Measurements from ENCODE around the gene RPL38. TPM values are rescaled to one million over a fixed set of nuclear protein-coding genes. Genes with fewer than 3 reads are reported as not detected.

Gene RPL38
- total RNA-seq, 1 donor from 2014 or later, result 436 TPM

DNA sequence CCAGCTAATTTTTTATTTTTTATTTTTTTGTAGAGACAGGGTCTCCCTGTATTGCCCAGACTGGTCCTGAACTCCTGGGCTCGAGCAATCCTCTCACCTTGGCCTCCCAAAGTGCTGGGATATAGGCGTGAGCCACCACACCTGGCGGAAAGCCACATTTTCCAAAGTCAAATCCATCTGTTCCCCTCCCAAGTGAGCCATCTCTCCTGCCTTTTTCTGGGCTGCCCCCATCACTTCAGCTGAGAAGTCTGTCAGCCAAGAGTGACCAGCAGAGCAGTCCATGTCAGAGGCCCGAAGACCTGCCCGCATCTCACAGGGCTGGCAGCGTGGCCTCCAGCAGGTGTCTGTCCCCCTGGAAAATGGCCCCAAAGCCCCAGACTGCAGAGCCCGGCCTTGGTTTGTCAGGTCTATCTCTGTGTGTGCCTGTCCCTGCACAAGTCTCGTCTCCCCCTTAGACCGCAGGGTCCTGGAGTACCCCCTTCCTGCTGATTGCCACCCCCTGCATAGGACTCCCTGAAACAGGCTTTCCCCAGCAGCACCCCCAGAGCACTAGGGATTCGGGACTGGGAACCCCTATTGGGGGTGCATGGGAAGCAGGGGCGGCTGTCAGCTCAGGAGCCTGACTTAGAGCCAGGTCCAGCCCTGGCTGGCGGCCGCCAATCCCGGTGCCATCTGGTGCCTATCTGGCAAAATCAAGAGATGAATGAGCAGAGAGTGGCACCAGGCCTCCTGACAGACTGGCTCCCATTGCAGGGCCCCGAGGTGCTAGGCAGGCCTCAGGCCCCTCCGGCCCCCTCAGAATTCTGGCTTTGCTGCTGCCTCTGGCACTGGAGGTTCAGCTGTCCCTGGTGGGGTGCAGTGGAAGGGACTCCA lies 17.7 kb downstream of the RPL38 start:
- TF ChIP-seq, protein P1, sequence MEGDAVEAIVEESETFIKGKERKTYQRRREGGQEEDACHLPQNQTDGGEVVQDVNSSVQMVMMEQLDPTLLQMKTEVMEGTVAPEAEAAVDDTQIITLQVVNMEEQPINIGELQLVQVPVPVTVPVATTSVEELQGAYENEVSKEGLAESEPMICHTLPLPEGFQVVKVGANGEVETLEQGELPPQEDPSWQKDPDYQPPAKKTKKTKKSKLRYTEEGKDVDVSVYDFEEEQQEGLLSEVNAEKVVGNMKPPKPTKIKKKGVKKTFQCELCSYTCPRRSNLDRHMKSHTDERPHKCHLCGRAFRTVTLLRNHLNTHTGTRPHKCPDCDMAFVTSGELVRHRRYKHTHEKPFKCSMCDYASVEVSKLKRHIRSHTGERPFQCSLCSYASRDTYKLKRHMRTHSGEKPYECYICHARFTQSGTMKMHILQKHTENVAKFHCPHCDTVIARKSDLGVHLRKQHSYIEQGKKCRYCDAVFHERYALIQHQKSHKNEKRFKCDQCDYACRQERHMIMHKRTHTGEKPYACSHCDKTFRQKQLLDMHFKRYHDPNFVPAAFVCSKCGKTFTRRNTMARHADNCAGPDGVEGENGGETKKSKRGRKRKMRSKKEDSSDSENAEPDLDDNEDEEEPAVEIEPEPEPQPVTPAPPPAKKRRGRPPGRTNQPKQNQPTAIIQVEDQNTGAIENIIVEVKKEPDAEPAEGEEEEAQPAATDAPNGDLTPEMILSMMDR (IDR thresholded peaks at IDR 0.05; ENCODE audit: insufficient read depth, low read length, severe bottlenecking), result no peak
- FAIRE-seq (no peak), DNase-seq (ENCODE audit: low read depth) (no peak)
- H3K27me3 ChIP-seq (ENCODE audit: control insufficient read depth, insufficient read depth, low read length), result no peaks in the 10 kb centered on the region
- no peaks in the 10 kb centered on the region for H3K36me3 ChIP-seq (ENCODE audit: control insufficient read depth, insufficient read depth, low read length)
- H3K4me3 ChIP-seq (ENCODE audit: low read depth, low read length), result no peak overlapping the region

- Histone ChIP-seq H3K36me3 (ENCODE audit: control insufficient read depth, insufficient read depth, low read length) (no peaks in the 10 kb centered on the region), H3K27me3 (ENCODE audit: control insufficient read depth, insufficient read depth, low read length) (no peaks in the 10 kb centered on the region), H3K4me3 (ENCODE audit: low read depth, low read length) (no peak overlapping the region)
- TF ChIP-seq, protein P1 (IDR thresholded peaks at IDR 0.05; ENCODE audit: insufficient read depth, low read length, severe bottlenecking), result no peak
- DNase-seq (ENCODE audit: low read depth), result no peak
- no peak for FAIRE-seq
These were observed 18.9 kb downstream of the RPL38 start for GRCh38 chr17:74222399-74222798.

DNA sequence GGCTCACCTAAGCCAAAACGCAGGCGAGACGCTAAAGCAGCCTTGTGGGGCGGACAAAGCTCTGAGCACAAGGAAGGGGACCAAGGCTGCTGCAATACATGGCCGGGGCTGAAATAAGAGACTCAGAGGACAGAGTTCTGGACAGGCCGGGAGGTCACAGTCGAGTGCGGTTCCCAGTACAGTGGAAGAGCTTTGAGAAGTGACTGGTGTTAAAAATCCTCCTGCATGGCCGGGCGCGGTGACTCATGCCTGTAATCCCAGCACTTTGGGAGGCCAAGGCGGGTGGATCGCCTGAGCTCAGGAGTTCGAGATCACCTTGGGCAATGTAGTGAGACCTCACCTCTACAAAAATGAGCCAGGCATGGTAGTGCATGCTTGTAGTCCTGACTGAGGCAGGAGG lies 20.4 kb downstream of the RPL38 start:
- Histone ChIP-seq H3K27me3 (ENCODE audit: control insufficient read depth, insufficient read depth, low read length) (no peaks in the 10 kb centered on the region), H3K36me3 (ENCODE audit: control insufficient read depth, insufficient read depth, low read length) (no peaks in the 10 kb centered on the region), H3K4me3 (ENCODE audit: low read depth, low read length) (no peak overlapping the region)
- FAIRE-seq (no peak), DNase-seq (ENCODE audit: low read depth) (no peak)
- TF ChIP-seq, protein P1 (IDR thresholded peaks at IDR 0.05; ENCODE audit: insufficient read depth, low read length, severe bottlenecking), result no peak

DNA sequence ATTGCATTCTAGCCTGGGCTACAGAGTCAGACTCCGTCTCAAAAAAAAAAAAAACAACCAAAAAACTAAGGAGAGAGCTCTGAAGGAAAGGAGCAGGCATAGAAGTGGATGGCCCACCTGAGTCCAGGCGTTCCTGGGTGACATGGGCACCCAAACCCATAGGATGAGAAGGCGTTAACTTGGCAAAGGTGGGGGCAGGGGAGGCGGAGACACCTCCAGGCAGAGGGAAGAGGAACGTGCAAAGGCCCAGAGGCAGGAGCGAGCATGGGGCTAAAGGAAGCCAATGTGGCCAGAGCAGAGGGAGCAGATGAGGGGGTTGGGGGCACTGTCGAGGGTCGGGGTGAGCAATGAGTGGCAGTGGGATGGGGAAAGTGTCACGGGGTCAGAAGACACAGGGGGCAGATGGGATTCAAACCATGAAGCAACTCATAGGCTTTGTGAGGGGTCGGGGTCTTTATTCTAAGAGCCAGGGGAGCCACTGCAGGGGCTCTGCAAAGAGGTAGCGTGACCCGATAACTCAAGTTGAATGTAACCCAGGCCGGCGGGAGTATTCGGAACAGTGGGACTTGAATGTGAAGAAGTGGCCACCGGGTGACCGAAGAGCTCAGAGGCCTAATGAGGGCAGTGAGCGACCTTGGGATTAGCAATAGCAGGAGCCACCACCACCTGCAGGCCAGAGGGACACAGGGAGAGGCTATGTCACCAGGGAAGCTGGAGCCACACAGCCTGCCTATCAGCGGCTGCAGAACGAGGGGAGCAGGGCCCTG lies 21.7 kb downstream of the RPL38 start:
- Histone ChIP-seq H3K4me3 (ENCODE audit: low read depth, low read length) (no peak overlapping the region), H3K27me3 (ENCODE audit: control insufficient read depth, insufficient read depth, low read length) (no peaks in the 10 kb centered on the region), H3K36me3 (ENCODE audit: control insufficient read depth, insufficient read depth, low read length) (no peaks in the 10 kb centered on the region)
- FAIRE-seq (peak; percentile 91), DNase-seq (ENCODE audit: low read depth) (no peak)
- TF ChIP-seq, protein P1 (IDR thresholded peaks at IDR 0.05; ENCODE audit: insufficient read depth, low read length, severe bottlenecking), result no peak

GRCh38 chr17:74226252-74226651 lies 22.8 kb downstream of the RPL38 start:
- FAIRE-seq, result no peak
- Histone ChIP-seq H3K4me3 (ENCODE audit: low read depth, low read length) (no peak overlapping the region), H3K36me3 (ENCODE audit: control insufficient read depth, insufficient read depth, low read length) (no peaks in the 10 kb centered on the region), H3K27me3 (ENCODE audit: control insufficient read depth, insufficient read depth, low read length) (no peaks in the 10 kb centered on the region)
- no peak for DNase-seq (ENCODE audit: low read depth)
- TF ChIP-seq, protein P1 (IDR thresholded peaks at IDR 0.05; ENCODE audit: insufficient read depth, low read length, severe bottlenecking), result no peak
